Measurements from ENCODE around the gene KLHL3. TPM values are rescaled to one million over a fixed set of nuclear protein-coding genes. Genes with fewer than 3 reads are reported as not detected.

Gene KLHL3
- total RNA-seq, 1 donor from 2014 or later = 11.8 TPM

DNA sequence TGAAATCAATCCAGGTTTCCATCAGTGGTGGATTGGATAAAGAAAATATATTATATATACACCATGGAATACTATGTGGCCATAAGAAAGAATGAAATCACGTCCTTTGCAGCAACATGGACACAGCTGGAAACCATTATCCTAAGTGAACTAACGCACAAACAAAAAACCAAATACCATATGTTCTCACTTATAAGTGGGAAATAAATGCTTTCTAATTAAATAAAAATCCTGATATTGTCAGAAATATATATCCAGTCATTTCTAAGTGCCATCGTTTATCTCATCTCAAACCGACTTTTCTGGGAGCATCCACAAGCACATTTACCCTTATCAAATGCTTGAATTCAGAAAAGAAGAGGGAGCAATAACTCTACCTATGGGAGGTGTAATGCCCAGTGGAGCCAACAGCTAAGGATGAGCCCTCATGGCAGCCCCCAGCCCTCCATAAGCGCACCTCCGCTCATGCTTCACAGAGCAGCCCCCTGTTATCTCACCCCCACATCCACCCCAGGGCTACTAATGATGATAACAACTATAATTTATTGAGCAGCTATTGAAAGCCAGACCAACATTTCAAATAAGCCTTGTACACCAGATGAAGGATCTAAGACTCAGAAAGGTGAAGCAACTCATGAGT, 135.0 kb downstream of the KLHL3 start:
- H3K9me3 Mint-ChIP-seq = no peaks in the 10 kb centered on the region
- H3K36me3 Mint-ChIP-seq (ENCODE audit: low read depth) = no peaks in the 10 kb centered on the region
- no peak overlapping the region for H3K4me3 Mint-ChIP-seq
- H3K27me3 Mint-ChIP-seq (ENCODE audit: low read depth) = peaks cover 54% of the 10 kb centered on the region
- no peaks in the 10 kb centered on the region for H3K4me1 Mint-ChIP-seq
- TF ChIP-seq, protein P1, sequence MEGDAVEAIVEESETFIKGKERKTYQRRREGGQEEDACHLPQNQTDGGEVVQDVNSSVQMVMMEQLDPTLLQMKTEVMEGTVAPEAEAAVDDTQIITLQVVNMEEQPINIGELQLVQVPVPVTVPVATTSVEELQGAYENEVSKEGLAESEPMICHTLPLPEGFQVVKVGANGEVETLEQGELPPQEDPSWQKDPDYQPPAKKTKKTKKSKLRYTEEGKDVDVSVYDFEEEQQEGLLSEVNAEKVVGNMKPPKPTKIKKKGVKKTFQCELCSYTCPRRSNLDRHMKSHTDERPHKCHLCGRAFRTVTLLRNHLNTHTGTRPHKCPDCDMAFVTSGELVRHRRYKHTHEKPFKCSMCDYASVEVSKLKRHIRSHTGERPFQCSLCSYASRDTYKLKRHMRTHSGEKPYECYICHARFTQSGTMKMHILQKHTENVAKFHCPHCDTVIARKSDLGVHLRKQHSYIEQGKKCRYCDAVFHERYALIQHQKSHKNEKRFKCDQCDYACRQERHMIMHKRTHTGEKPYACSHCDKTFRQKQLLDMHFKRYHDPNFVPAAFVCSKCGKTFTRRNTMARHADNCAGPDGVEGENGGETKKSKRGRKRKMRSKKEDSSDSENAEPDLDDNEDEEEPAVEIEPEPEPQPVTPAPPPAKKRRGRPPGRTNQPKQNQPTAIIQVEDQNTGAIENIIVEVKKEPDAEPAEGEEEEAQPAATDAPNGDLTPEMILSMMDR (conservative IDR thresholded peaks at IDR 0.05) = no peak
- peak overlapping the region; percentile 39 for H3K27ac Mint-ChIP-seq (ENCODE audit: unreplicated experiment)
- DNase-seq (ENCODE audit: low read depth, low spot score) = no peak

DNA sequence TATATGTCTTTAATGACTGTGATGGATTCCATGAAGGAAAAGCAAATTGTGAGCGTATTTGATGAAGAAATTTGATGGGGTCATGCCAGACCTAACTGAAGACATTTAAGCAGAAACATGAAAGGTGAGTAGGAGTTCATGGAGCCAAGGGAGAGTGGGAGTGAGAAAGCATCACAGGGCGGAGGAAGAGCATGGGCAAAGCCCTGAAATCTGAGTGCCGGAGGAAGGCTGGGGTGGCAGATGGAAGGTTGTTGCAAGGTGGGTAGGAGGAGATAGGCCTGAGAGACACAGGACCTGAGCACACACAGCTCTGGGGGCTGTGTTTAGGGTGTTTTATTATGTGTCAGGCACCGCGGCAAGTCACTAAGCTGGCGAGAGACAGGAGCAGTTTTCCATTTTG, 136.4 kb downstream of the KLHL3 start:
- Mint-ChIP-seq H3K27me3 (ENCODE audit: low read depth) (peaks cover 55% of the 10 kb centered on the region), H3K4me1 (no peaks in the 10 kb centered on the region), H3K36me3 (ENCODE audit: low read depth) (no peaks in the 10 kb centered on the region), H3K9me3 (no peaks in the 10 kb centered on the region), H3K27ac (ENCODE audit: unreplicated experiment) (no peak overlapping the region), H3K4me3 (no peak overlapping the region)
- TF ChIP-seq, protein P1 (conservative IDR thresholded peaks at IDR 0.05) = no peak
- no peak for DNase-seq (ENCODE audit: low read depth, low spot score)

DNA sequence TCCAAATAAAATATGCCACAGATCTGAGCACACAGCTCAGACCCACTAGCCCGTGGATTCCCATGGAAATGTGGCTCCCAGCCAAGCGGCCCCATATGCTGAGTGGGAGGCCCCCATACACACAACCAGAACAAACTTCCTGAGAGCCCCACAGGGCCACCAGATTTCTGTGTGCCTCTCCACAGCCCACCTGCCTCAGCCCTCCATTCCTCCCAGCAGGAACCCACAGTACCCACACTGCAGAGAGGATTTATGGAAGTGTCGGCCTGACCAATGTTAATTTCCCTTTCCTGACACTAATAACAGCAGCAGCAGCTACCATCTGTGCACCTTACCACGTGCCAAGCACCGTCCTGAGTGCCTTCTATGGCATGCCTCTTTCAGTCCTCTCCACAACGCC, 137.5 kb downstream of the KLHL3 start:
- Mint-ChIP-seq H3K36me3 (ENCODE audit: low read depth) (no peaks in the 10 kb centered on the region), H3K4me1 (no peaks in the 10 kb centered on the region), H3K27ac (ENCODE audit: unreplicated experiment) (no peak overlapping the region), H3K4me3 (no peak overlapping the region), H3K27me3 (ENCODE audit: low read depth) (peaks cover 60% of the 10 kb centered on the region), H3K9me3 (no peaks in the 10 kb centered on the region)
- TF ChIP-seq, protein P1 (conservative IDR thresholded peaks at IDR 0.05) = no peak
- DNase-seq (ENCODE audit: low read depth, low spot score) = no peak

DNA sequence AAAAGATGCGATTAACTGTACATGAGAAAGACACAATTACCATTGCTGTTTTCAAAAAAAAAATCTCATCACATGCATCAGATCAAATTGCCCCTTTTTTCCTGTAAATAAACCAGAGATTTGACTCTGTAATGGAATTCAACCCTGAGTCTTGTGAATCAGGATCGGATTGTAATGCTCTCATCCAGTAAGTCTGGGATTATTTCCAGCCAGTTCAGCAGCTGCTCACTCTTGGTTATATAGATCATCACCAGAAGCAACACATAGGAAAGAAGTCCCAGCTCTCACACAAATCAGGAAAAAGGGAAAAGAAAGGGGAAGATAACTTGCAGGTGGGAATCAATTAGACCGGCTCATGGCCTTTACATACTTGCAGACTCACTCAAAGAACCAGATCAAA, 138.9 kb downstream of the KLHL3 start:
- Mint-ChIP-seq H3K27me3 (ENCODE audit: low read depth) (peaks cover 68% of the 10 kb centered on the region), H3K9me3 (no peaks in the 10 kb centered on the region), H3K27ac (ENCODE audit: unreplicated experiment) (no peak overlapping the region), H3K4me1 (no peaks in the 10 kb centered on the region), H3K36me3 (ENCODE audit: low read depth) (no peaks in the 10 kb centered on the region), H3K4me3 (no peak overlapping the region)
- DNase-seq (ENCODE audit: low read depth, low spot score) = no peak
- TF ChIP-seq, protein P1 (conservative IDR thresholded peaks at IDR 0.05) = no peak

DNA sequence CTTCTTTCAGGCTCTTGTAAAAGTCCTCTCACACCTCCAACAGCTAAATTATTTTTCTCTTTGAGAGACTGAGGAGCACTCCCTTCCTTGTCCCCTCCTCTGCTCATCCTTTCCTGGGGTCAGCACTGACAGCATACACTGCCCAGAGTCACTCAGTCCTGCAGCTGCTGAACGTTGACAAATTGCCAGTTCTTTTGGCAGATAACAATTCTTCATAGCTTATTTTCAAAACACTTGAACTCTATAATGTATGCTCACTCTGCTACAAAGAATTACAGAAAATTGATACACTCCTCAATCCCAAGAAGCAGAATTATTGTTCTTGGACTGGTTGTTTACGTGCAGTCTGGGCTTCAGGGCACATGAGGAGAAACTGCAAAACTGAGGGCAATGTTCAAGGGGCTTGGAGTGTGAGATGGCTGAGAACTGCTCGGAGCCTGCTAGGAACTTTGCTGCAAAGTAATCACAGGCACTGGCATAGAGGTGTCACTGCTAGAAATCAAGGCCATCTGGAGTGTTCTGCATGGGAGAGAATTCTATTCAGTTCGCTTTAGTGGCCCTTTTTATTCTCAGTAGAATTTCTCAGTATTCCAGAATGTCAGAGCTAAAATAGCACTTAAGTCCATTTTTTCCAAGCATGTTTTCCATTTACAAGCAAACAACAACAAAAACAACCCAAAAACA, 140.4 kb downstream of the KLHL3 start:
- Mint-ChIP-seq H3K27me3 (ENCODE audit: low read depth) (peaks cover 69% of the 10 kb centered on the region), H3K27ac (ENCODE audit: unreplicated experiment) (no peak overlapping the region), H3K36me3 (ENCODE audit: low read depth) (no peaks in the 10 kb centered on the region), H3K4me3 (no peak overlapping the region), H3K9me3 (peaks cover 3% of the 10 kb centered on the region), H3K4me1 (no peaks in the 10 kb centered on the region)
- TF ChIP-seq, protein P1 (conservative IDR thresholded peaks at IDR 0.05) = no peak
- DNase-seq (ENCODE audit: low read depth, low spot score) = no peak

All from neural crest cell (in vitro differentiated cells).